Measurements from ENCODE around the gene ATP2A3. TPM values are rescaled to one million over a fixed set of nuclear protein-coding genes. Genes with fewer than 3 reads are reported as not detected.
A peak's percentile ranks its signal among the peaks of the same experiment; 100 is the strongest.

ATP2A3 gene
- total and polyA plus RNA-seq, 11 donors: 3.3 to 21.8 (median 7.0) TPM

GRCh38 chr17:3982541-3983017 is 18.3 kb upstream of the ATP2A3 start:
- Histone ChIP-seq H3K4me1 (peaks cover 0 to 48% (median 24%) of the 10 kb centered on the region in 12 donors), H3K36me3 (no peaks in the 10 kb centered on the region), H3K27ac (no peak overlapping the region), H3K9me3 (peaks cover 0 to 11% (median 0%) of the 10 kb centered on the region in 12 donors), H3K27me3 (peaks cover 0 to 5% (median 0%) of the 10 kb centered on the region in 9 donors), H3K4me3 (no peak overlapping the region)
- DNase-seq (no peak), ATAC-seq (no peak)
- WGBS, 4 donors: 82 to 94% (median 91%) methylated on average over 8 of the region's 8 CpGs
- TF ChIP-seq POLR2A (IDR thresholded peaks at IDR 0.05) (no peak), CTCF (IDR thresholded peaks at IDR 0.05) (no peak)
- intact Hi-C loops (cut with DNase I): no loop called here

GRCh38 chr17:3982113-3982512 is 17.9 kb upstream of the ATP2A3 start:
- no peak for TF ChIP-seq CTCF (IDR thresholded peaks at IDR 0.05)
- TF ChIP-seq POLR2A (IDR thresholded peaks at IDR 0.05): no peak
- H3K27me3 ChIP-seq: peaks cover 0 to 5% (median 0%) of the 10 kb centered on the region in 9 donors
- H3K9me3 ChIP-seq: peaks cover 0 to 11% (median 0%) of the 10 kb centered on the region in 12 donors
- ATAC-seq (no peak), DNase-seq (peak in 1 of 5 donors; percentile 12)
- WGBS, 4 donors: 94 to 97% (median 96%) methylated on average over 15 to 21 of the region's 21 CpGs
- intact Hi-C loops (cut with DNase I): no loop called here
- H3K4me1 ChIP-seq: peaks cover 0 to 53% (median 26%) of the 10 kb centered on the region in 12 donors
- H3K4me3 ChIP-seq: no peak overlapping the region
- H3K27ac ChIP-seq: no peak overlapping the region
- no peaks in the 10 kb centered on the region for H3K36me3 ChIP-seq

- no peak overlapping the region for H3K4me3 ChIP-seq
- H3K9me3 ChIP-seq: peaks cover 0 to 11% (median 0%) of the 10 kb centered on the region in 12 donors
- WGBS, 4 donors: 84 to 92% (median 89%) methylated on average over 23 of the region's 23 CpGs
- TF ChIP-seq CTCF (IDR thresholded peaks at IDR 0.05) (no peak), POLR2A (IDR thresholded peaks at IDR 0.05) (no peak)
- intact Hi-C loops (cut with DNase I): no loop called here
- H3K36me3 ChIP-seq: no peaks in the 10 kb centered on the region
- no peak for ATAC-seq
- peak in 1 of 5 donors; percentile 16 for DNase-seq
- no peaks in the 10 kb centered on the region for H3K27me3 ChIP-seq
- no peak overlapping the region for H3K27ac ChIP-seq
- H3K4me1 ChIP-seq: peaks cover 3 to 55% (median 26%) of the 10 kb centered on the region in 12 donors
These were observed 17.2 kb upstream of the ATP2A3 start for GRCh38 chr17:3981455-3981854.

- intact Hi-C loops (cut with DNase I): no loop called here
- TF ChIP-seq CTCF (IDR thresholded peaks at IDR 0.05) (no peak), POLR2A (IDR thresholded peaks at IDR 0.05) (no peak)
- DNase-seq (no peak), ATAC-seq (no peak)
- Histone ChIP-seq H3K9me3 (peaks cover 0 to 11% (median 0%) of the 10 kb centered on the region in 12 donors), H3K36me3 (no peaks in the 10 kb centered on the region), H3K4me1 (peaks cover 3 to 51% (median 26%) of the 10 kb centered on the region in 12 donors), H3K4me3 (no peak overlapping the region), H3K27ac (no peak overlapping the region), H3K27me3 (no peaks in the 10 kb centered on the region)
- WGBS, 4 donors: 71 to 88% (median 81%) methylated on average over 14 to 19 of the region's 19 CpGs
These were observed 16.3 kb upstream of the ATP2A3 start for GRCh38 chr17:3980381-3981014.

Data from heart left ventricle (tissue), 16 donors.